ENCODE results near the gene PRSS38. TPM values are rescaled to one million over a fixed set of nuclear protein-coding genes. Genes with fewer than 3 reads are reported as not detected.

The PRSS38 gene
- polyA plus RNA-seq, 2 donors: not detected

GRCh38 chr1:227798078-227798802 lies 17.2 kb upstream of the PRSS38 start:
- Histone ChIP-seq H3K27me3 (ENCODE audit: control insufficient read depth in 1 of 2, insufficient read depth in 2 of 2, low read length in 2 of 2) (no peaks in the 10 kb centered on the region), H3K4me3 (ENCODE audit: low read depth in 1 of 2, low read length in 2 of 2) (no peak overlapping the region), H3K27ac (ENCODE audit: low read depth in 2 of 2, low read length in 1 of 2) (no peak overlapping the region), H3K4me1 (ENCODE audit: control insufficient read depth in 2 of 2, insufficient read depth in 2 of 2, low read length in 1 of 2) (peaks cover 0 to 12% of the 10 kb centered on the region in 2 donors), H3K9me3 (ENCODE audit: control insufficient read depth in 2 of 2, insufficient read depth in 1 of 2, low read depth in 1 of 2, low read length in 1 of 2) (no peaks in the 10 kb centered on the region), H3K36me3 (ENCODE audit: control insufficient read depth in 2 of 2, insufficient read depth in 2 of 2, low read length in 1 of 2) (no peaks in the 10 kb centered on the region)
- 82 to 86% methylated on average over 16 of the region's 16 CpGs for WGBS, 2 donors

GRCh38 chr1:227799756-227800155 lies 15.7 kb upstream of the PRSS38 start:
- no peak overlapping the region for H3K4me3 ChIP-seq (ENCODE audit: low read depth in 1 of 2, low read length in 2 of 2)
- no peak overlapping the region for H3K27ac ChIP-seq (ENCODE audit: low read depth in 2 of 2, low read length in 1 of 2)
- WGBS, 2 donors: 80 to 86% methylated on average over 1 of the region's 1 CpG
- no peaks in the 10 kb centered on the region for H3K36me3 ChIP-seq (ENCODE audit: control insufficient read depth in 2 of 2, insufficient read depth in 2 of 2, low read length in 1 of 2)
- no peaks in the 10 kb centered on the region for H3K27me3 ChIP-seq (ENCODE audit: control insufficient read depth in 1 of 2, insufficient read depth in 2 of 2, low read length in 2 of 2)
- peaks cover 0 to 2% of the 10 kb centered on the region in 2 donors for H3K4me1 ChIP-seq (ENCODE audit: control insufficient read depth in 2 of 2, insufficient read depth in 2 of 2, low read length in 1 of 2)
- H3K9me3 ChIP-seq (ENCODE audit: control insufficient read depth in 2 of 2, insufficient read depth in 1 of 2, low read depth in 1 of 2, low read length in 1 of 2): no peaks in the 10 kb centered on the region

DNA sequence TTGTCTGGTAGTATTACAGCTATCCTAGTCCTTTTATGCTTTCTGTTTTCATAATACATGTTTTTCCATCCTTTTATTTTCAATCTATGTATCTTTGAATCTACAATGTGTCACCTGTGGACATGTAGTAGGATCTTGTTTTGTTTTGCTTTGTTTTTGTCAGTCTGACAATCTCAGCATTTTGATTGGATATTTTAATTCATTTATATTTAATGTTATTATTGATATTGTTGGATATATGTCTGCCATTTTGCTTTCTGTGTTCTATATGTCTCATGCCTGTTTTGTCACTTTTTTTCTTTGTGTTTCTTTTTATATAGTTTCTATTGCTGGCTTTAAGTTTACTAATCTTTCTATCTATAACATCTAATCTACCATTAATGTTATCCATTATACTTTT lies 11.5 kb upstream of the PRSS38 start:
- no peaks in the 10 kb centered on the region for H3K36me3 ChIP-seq (ENCODE audit: control insufficient read depth in 2 of 2, insufficient read depth in 2 of 2, low read length in 1 of 2)
- no peak overlapping the region for H3K4me3 ChIP-seq (ENCODE audit: low read depth in 1 of 2, low read length in 2 of 2)
- no peaks in the 10 kb centered on the region for H3K9me3 ChIP-seq (ENCODE audit: control insufficient read depth in 2 of 2, insufficient read depth in 1 of 2, low read depth in 1 of 2, low read length in 1 of 2)
- H3K27ac ChIP-seq (ENCODE audit: low read depth in 2 of 2, low read length in 1 of 2): no peak overlapping the region
- H3K4me1 ChIP-seq (ENCODE audit: control insufficient read depth in 2 of 2, insufficient read depth in 2 of 2, low read length in 1 of 2): no peaks in the 10 kb centered on the region
- H3K27me3 ChIP-seq (ENCODE audit: control insufficient read depth in 1 of 2, insufficient read depth in 2 of 2, low read length in 2 of 2): no peaks in the 10 kb centered on the region

GRCh38 chr1:227805606-227806197 lies 9.8 kb upstream of the PRSS38 start:
- Histone ChIP-seq H3K36me3 (ENCODE audit: control insufficient read depth in 2 of 2, insufficient read depth in 2 of 2, low read length in 1 of 2) (no peaks in the 10 kb centered on the region), H3K27me3 (ENCODE audit: control insufficient read depth in 1 of 2, insufficient read depth in 2 of 2, low read length in 2 of 2) (no peaks in the 10 kb centered on the region), H3K4me3 (ENCODE audit: low read depth in 1 of 2, low read length in 2 of 2) (no peak overlapping the region), H3K27ac (ENCODE audit: low read depth in 2 of 2, low read length in 1 of 2) (peak overlapping the region; percentile 49 to 67), H3K9me3 (ENCODE audit: control insufficient read depth in 2 of 2, insufficient read depth in 1 of 2, low read depth in 1 of 2, low read length in 1 of 2) (no peaks in the 10 kb centered on the region), H3K4me1 (ENCODE audit: control insufficient read depth in 2 of 2, insufficient read depth in 2 of 2, low read length in 1 of 2) (no peaks in the 10 kb centered on the region)
- 29 to 38% methylated on average over 6 of the region's 6 CpGs for WGBS, 2 donors

- Histone ChIP-seq H3K27me3 (ENCODE audit: control insufficient read depth in 1 of 2, insufficient read depth in 2 of 2, low read length in 2 of 2) (no peaks in the 10 kb centered on the region), H3K4me1 (ENCODE audit: control insufficient read depth in 2 of 2, insufficient read depth in 2 of 2, low read length in 1 of 2) (no peaks in the 10 kb centered on the region), H3K9me3 (ENCODE audit: control insufficient read depth in 2 of 2, insufficient read depth in 1 of 2, low read depth in 1 of 2, low read length in 1 of 2) (peaks cover under 1 to 2% of the 10 kb centered on the region in 2 donors), H3K27ac (ENCODE audit: low read depth in 2 of 2, low read length in 1 of 2) (no peak overlapping the region), H3K36me3 (ENCODE audit: control insufficient read depth in 2 of 2, insufficient read depth in 2 of 2, low read length in 1 of 2) (no peaks in the 10 kb centered on the region), H3K4me3 (ENCODE audit: low read depth in 1 of 2, low read length in 2 of 2) (no peak overlapping the region)
- 20 to 51% methylated on average over 1 of the region's 1 CpG for WGBS, 2 donors
Measured at GRCh38 chr1:227808566-227808965, 6.9 kb upstream of the PRSS38 start.

- 78 to 81% methylated on average over 2 of the region's 2 CpGs for WGBS, 2 donors
- peaks cover 5 to 6% of the 10 kb centered on the region in 2 donors for H3K9me3 ChIP-seq (ENCODE audit: control insufficient read depth in 2 of 2, insufficient read depth in 1 of 2, low read depth in 1 of 2, low read length in 1 of 2)
- H3K36me3 ChIP-seq (ENCODE audit: control insufficient read depth in 2 of 2, insufficient read depth in 2 of 2, low read length in 1 of 2): no peaks in the 10 kb centered on the region
Measured at GRCh38 chr1:227809026-227809425, 6.4 kb upstream of the PRSS38 start.

GRCh38 chr1:227813962-227814361 lies 1.5 kb upstream of the PRSS38 start:
- 97 to 98% methylated on average over 2 of the region's 2 CpGs for WGBS, 2 donors
- Histone ChIP-seq H3K27me3 (ENCODE audit: control insufficient read depth in 1 of 2, insufficient read depth in 2 of 2, low read length in 2 of 2) (no peaks in the 10 kb centered on the region), H3K4me3 (ENCODE audit: low read depth in 1 of 2, low read length in 2 of 2) (no peak overlapping the region), H3K27ac (ENCODE audit: low read depth in 2 of 2, low read length in 1 of 2) (no peak overlapping the region), H3K36me3 (ENCODE audit: control insufficient read depth in 2 of 2, insufficient read depth in 2 of 2, low read length in 1 of 2) (no peaks in the 10 kb centered on the region), H3K9me3 (ENCODE audit: control insufficient read depth in 2 of 2, insufficient read depth in 1 of 2, low read depth in 1 of 2, low read length in 1 of 2) (peaks cover 6 to 15% of the 10 kb centered on the region in 2 donors), H3K4me1 (ENCODE audit: control insufficient read depth in 2 of 2, insufficient read depth in 2 of 2, low read length in 1 of 2) (no peaks in the 10 kb centered on the region)

More at GRCh38 chr1:227809026-227809425, 6.4 kb upstream of the PRSS38 start:
- Histone ChIP-seq H3K4me1 (ENCODE audit: control insufficient read depth in 2 of 2, insufficient read depth in 2 of 2, low read length in 1 of 2) (no peaks in the 10 kb centered on the region), H3K27me3 (ENCODE audit: control insufficient read depth in 1 of 2, insufficient read depth in 2 of 2, low read length in 2 of 2) (no peaks in the 10 kb centered on the region), H3K27ac (ENCODE audit: low read depth in 2 of 2, low read length in 1 of 2) (no peak overlapping the region), H3K4me3 (ENCODE audit: low read depth in 1 of 2, low read length in 2 of 2) (no peak overlapping the region)

DNA sequence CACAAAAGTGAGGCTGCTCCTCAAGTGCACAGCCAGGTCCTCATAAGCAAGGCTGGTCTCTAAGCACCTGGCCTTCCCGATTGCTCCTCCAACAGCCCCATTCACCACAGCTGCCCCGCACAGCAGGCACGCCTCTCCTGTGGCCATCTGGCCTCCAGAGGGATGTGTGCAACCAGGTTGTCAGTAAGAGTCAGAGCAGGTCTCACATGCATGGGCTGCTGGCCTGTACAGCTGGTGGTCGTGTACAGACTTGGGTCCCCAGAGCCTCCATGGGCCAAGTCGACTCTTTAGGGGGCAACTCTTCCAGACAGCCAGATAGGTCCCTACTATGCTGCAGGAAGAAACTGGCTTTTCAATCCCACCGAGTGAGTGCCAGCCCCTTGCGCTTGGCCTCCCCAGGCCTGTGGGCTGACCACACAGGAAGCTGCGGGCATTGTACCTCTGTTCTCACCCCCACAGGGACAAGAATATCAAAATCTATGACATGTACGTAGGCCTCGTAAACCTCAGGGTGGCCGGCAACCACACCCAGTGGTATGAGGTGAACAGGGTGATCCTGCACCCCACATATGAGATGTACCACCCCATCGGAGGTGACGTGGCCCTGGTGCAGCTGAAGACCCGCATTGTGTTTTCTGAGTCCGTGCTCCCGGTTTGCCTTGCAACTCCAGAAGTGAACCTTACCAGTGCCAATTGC lies 1.4 kb downstream of the PRSS38 start:
- Histone ChIP-seq H3K4me3 (ENCODE audit: low read depth in 1 of 2, low read length in 2 of 2) (no peak overlapping the region), H3K27me3 (ENCODE audit: control insufficient read depth in 1 of 2, insufficient read depth in 2 of 2, low read length in 2 of 2) (no peaks in the 10 kb centered on the region), H3K36me3 (ENCODE audit: control insufficient read depth in 2 of 2, insufficient read depth in 2 of 2, low read length in 1 of 2) (no peaks in the 10 kb centered on the region), H3K27ac (ENCODE audit: low read depth in 2 of 2, low read length in 1 of 2) (no peak overlapping the region), H3K4me1 (ENCODE audit: control insufficient read depth in 2 of 2, insufficient read depth in 2 of 2, low read length in 1 of 2) (no peaks in the 10 kb centered on the region), H3K9me3 (ENCODE audit: control insufficient read depth in 2 of 2, insufficient read depth in 1 of 2, low read depth in 1 of 2, low read length in 1 of 2) (peaks cover 6 to 15% of the 10 kb centered on the region in 2 donors)
- WGBS, 2 donors: 87 to 90% methylated on average over 16 of the region's 16 CpGs

DNA sequence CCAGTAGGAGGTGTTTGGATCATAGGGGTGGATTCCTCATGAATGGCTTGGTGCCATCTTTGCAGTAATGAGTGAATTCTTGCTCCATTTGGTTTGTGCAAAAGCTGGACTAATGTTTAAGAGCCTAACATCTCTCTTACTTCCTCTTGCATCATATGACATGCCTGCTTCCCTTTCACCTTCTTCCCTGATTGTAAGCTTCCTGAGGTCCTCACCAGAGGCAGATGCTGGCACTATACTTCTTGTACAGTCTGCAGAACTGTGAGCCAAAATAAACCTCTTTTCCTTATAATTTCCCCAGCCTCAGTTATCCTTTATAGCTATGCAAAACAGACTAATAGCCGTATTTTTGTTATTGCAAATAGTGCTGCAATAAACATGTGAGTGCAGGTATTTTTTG lies 8.1 kb downstream of the PRSS38 start:
- Histone ChIP-seq H3K36me3 (ENCODE audit: control insufficient read depth in 2 of 2, insufficient read depth in 2 of 2, low read length in 1 of 2) (no peaks in the 10 kb centered on the region), H3K9me3 (ENCODE audit: control insufficient read depth in 2 of 2, insufficient read depth in 1 of 2, low read depth in 1 of 2, low read length in 1 of 2) (peaks cover 0 to 6% of the 10 kb centered on the region in 2 donors), H3K4me1 (ENCODE audit: control insufficient read depth in 2 of 2, insufficient read depth in 2 of 2, low read length in 1 of 2) (no peaks in the 10 kb centered on the region), H3K4me3 (ENCODE audit: low read depth in 1 of 2, low read length in 2 of 2) (no peak overlapping the region), H3K27ac (ENCODE audit: low read depth in 2 of 2, low read length in 1 of 2) (no peak overlapping the region), H3K27me3 (ENCODE audit: control insufficient read depth in 1 of 2, insufficient read depth in 2 of 2, low read length in 2 of 2) (no peaks in the 10 kb centered on the region)
- WGBS, 2 donors: 78 to 86% methylated on average over 1 of the region's 1 CpG

All from esophagus (tissue), 2 donors.